ENCODE measurements around the gene DISP3.

DISP3 gene

DNA sequence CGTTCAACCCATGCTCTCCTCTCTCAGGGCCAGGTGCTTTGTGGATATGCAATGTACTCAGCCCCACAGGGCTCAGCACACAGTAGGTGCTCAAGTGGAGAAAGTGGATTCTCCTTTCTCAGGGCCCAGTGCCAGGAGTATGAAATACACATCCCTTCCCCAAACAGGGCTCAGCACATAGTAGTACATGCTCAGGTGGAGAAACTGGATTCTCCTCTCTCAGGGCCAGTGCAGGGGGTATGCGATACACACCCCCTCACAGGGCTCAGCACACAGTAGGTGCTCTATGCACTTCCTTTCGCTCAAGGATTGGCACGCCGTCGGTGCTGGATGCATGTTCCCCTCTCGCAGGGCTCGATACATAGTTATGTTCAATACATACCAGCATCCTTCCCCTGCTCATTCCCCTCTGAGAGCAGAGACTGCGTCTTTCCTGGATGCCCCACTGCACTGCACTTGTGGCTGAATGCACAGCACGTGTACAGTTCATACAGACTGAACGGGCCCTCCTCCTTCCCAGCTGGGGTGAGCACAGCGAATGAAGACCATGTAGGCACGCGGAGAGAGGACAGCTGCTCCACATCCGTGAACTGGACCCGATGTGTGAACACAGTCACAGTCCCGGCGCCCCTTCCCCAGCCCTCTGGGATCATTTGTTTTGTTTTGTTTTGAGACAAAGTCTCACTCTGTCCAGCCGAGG lies 16.6 kb upstream of the DISP3 start:
- no peak for DNase-seq

DNA sequence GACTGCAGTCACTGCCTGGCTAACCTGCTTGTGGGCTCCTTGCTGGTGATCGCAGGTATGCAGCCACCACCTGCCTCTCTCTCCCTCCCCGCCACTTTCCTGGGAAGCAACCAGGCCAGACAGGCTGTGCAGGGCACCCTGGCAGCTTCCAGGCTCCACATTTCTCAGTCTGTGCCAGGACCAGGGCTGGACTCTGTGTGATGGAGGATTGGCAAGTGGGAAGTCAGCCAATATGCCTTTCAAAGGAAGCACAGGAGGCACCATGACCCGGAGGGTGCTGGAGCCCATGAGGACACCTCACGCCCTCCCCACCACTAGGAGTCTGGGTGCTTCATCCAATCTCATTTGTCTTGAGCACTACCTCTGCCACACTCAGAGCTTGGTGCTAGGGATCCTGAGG lies 15.8 kb upstream of the DISP3 start:
- DNase-seq: no peak

DNA sequence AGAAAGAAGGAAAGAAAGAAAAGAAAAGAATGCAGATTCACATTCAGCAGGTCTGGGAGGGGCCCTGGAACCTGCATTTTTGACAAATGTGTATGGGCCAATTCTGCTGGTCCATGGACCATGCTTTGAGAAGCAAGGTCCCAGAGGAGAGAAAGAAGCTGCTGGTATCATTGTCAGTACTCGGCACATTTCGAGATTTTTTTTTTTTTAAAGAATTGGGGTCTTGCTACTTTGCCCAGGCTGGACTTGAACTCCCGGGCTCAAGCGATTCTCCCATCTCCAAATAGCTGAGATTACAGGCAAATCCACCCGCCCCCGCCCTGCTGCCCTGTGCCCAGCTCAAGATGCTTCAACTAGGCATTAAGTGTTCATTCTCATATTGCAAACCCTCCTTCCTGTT lies 13.6 kb upstream of the DISP3 start:
- DNase-seq: no peak

DNA sequence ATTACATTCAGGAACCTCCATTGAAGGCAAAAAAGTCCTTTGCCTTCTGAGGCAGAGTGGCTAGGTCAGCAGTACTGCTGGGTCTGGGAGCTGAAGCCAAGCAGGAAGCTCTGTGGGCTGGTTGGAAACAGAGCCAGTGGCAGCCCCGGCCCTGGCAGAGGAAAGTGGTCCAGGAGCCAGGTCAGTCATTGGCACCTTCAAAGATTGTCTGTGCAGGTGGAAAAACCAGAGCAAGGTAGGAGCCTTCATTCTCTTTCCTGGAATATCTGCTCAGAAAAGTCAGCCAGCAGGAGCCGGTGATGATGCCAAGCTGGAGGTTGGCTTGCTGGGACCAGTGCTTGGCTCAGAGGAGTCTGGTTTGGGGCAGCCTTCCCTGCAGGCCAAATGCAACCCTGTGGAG lies 12.5 kb upstream of the DISP3 start:
- no peak for DNase-seq

DNA sequence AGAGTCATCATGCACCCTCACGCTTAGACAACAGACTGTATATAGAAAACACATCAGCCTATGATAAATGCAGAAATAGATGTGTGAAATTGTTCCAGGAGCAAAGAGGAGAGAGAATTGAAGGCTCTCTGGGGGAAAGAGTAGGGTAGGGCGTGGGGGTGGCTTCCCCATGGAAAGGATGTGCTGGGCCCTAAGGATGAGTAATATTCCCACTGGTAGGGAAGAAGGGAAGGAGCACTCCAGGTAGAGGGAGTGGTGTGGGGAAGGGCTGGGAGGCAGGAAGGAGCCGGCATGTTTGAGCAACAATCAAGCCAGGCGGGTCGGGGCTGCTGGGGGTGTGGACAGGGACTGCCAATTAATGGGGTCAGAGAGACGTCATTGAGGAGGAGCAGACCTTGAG lies 10.1 kb upstream of the DISP3 start:
- no peak for DNase-seq

DNA sequence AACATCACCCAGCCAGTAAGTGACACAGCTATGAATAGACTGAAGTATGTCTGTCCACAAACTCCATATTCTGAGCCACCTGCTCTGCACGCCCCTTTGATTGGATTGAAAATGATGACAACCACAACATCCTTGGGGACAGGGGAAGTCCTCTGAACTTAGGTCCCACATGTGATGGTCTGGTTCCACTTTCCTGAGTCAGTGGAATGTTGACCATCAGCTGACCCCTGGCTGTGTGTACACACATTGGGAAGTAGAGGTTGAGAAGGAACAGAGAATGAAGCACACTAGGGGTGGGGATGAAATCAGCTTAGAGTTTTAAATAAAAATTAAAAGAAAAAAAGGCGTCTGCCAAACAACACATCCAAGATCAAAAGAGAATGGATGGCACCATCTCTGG lies 8.0 kb upstream of the DISP3 start:
- DNase-seq: no peak

DNA sequence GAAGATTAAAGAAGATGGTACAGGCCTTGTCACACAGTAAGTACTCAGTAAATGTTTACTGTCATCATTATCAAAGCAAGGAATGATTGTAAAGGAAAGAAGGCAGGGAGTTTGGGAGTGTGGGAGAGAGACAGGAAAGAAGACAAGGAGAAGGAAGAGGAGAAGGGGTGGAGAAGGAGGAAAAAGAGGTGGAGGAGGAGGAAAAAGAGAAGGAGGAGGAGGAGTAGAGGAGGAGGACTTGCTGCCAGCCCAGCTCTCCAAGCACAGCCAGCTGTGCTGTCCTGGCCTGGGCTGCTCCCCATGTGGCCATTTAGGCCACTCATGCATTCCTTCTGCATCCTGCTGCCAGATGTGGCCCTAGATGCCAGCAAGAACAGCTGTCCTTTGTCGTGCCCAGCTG lies 7.5 kb upstream of the DISP3 start:
- no peak for DNase-seq

DNA sequence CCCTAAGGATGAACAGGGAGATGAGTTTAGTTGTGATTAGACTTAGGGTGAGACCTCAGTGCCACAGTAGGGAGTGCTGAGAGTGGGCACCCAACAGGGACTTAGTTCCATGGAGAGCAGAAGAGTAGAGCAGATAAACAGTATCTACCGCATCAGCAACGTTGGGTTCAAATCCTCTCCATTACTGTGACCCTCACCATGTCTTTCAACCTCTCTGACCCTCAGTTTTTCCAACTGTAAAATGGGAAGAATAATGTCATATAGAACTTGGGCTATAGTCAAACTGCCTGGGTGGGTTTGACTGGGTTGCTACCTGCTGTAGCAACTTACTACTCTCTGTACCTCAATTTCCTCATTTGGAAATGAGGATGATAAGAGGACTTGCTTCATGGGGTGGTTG lies 6.7 kb upstream of the DISP3 start:
- DNase-seq: no peak

DNA sequence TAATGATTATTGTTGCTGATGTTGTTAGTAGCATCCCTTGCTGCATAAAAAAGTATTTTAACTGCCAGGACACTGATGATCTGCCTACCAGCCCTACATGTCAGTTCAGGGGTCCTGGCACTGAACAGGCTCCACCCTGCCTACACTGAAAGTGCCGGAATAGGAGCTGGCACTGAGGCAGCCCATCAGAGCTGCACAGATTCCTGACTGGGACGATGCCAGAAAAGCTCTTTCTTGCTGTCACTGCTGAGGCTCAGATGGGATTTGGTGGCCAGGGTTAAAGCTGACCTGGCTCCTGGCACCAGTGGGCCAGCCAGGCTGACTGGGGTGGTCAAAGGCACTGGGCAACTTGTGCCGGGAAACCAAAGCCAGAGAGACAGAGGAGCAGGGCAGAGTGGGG lies 6.2 kb upstream of the DISP3 start:
- DNase-seq: no peak

DNA sequence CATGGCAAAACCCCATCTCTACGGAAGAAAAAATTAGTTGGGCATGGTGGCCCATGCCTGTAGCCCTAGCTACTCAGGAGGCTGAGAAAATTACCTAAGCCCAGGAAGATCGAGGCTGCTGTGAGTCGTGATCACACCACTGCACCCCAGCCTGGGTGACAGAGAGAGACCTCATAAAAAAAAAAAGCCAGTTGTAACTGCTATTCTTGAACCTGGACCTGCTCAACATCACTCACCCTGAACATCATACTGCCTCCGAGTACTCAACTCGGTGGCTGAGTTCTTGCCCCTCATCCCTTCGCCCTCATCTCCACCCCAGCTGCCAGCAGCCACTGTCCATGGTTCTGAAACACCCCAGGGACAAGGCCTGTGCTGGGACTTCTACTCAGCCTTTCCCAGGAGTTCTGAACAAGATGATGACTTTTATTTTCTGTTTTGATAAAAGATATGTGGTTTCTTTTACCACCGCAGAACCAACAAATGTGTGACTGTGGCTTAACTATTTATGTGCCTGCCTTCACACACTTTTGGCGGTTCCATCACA lies 5.4 kb upstream of the DISP3 start:
- no peak for DNase-seq

DNA sequence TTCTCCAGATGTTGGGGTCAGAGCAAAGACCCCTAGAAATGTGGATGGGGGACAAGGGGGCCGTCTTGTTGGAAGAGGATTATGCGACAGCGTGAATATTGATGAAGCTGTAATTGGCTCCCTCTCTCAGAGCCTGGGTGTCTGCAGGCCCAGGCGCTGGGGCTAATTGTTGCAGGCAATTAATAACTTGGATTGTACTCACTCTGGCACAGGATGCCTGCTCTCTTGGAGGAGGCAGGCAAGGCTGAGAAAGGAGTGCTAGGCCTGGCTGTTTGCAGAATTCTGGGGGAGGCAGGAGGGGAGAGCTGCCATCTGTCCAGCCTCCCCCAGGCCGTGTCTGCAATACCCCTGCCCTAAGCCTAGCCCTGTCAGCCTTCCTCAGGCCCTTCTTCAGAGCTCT lies 4.1 kb upstream of the DISP3 start:
- no peak for DNase-seq

DNA sequence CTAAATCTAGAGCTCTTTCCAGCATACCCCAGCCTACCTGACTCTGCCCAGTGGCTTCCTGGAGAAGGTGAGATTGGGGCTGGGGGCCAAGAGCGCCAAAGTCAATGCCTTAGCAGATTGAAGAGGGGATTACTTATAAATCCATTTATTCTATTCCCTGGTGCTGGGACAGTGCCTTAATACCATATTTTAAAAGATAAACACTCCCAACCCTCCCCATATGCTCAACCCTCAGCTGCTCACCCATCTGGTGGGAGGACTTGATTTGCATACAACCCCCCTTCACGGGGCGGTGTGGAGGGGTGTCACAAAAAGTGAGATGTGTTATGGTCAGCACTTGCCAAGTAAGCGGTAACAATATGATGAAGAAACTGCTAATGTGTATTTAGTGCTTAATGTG lies 3.2 kb upstream of the DISP3 start:
- DNase-seq: no peak

DNA sequence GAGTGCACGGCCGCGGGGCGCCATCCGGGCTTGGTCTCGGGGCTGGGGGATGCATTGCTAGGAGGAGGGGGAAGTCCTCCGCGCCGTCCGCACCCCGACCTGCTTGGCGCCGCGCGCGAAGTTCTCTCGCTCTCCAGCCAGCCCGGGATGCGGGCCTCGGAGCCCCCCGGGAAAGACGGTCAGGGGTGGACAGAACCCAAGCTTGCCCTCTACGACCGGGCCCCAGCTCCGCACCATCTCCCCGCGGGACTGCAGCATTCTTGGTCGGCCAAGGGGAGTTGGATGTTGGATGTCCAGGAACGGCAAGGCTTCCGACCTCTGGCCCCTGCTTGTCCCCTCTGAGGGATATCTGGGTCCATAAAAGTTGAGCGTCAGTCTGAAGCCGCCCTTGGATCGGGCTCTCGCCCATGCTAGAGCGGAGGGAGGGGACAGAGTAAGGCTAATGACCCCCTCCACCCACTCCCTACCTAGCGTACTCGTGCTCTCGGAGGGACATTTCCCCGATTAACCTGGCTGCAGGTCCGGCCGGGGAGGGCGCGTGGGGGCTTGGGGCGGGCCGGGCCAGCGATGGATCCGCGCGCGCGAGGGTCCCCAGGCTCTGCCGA lies 522 bp downstream of the DISP3 start:
- no peak for DNase-seq

DNA sequence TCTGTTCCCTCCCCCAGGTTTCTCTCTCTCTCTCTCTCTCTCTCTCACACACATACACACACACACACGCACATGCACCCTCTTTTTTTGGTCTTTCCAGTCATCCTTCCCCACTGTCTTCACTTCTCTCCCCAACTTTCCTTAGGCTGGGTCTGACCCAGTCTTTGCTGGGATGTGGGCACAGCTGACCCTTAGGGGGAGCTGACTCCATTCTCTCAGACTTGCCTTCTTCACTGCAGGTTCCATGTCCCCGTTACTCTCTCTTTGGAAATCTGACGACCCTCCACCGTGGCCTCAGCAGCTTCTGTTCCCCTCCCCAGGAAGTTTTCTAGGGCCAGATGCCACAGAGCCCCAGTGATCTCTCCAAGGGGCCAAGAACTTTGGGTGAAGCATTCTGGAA lies 2.1 kb downstream of the DISP3 start:
- no peak for DNase-seq

DNA sequence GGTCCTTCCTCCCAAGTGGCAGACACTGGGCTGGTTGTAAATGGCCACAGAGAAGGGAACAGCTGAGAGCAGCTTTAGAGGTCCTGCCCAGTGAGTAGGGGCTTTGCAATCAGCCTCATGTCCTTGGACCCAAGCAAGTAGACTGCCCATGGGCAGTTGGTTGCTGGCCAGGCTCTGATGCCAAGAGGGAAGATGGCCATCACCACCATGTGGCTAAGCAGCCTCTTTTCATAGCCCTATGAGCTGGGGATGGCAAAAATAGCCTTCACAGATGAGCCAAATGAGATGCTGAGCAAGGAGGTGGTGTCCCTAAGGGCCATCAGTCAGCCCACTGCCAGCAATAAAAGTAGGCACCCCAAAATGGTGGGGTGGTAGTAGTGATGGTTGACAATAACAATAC lies 3.2 kb downstream of the DISP3 start:
- no peak for DNase-seq

DNA sequence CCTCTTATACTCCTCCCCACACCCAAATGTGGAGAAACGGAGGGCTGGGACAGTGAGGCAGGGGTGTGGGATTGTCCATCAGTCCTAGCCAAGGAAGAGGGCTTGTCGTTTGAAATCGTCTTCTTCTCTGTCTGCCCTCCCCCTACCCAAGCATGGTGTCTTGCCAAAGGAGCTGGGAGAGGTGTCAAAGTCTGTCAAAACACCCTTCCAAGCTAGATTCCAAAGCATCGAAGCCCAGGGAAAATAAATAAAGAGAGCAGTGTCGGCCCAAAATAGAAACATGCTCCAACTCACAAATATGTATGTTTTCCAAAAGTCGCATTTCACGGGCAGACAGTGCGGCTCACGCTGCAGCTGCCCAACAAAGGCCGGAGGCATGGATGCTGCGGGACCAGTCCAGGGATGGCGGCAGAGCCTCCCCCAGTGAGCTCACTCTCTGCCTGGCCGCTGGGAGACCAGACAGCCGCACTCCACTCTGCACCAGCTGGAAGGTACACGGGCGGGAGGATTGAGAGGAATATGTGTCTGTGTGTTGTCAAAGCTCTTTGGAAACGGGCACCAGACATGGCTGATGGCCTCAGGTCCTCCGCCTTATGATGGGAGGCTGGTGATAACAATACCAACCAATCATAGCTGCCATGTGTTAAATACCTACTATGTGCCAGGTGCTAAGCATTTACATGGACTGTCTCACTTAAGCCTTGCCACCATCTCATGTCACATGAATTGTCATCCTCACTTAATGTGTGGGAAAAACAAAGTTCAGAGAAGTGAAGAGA lies 3.9 kb downstream of the DISP3 start:
- DNase-seq: no peak

DNA sequence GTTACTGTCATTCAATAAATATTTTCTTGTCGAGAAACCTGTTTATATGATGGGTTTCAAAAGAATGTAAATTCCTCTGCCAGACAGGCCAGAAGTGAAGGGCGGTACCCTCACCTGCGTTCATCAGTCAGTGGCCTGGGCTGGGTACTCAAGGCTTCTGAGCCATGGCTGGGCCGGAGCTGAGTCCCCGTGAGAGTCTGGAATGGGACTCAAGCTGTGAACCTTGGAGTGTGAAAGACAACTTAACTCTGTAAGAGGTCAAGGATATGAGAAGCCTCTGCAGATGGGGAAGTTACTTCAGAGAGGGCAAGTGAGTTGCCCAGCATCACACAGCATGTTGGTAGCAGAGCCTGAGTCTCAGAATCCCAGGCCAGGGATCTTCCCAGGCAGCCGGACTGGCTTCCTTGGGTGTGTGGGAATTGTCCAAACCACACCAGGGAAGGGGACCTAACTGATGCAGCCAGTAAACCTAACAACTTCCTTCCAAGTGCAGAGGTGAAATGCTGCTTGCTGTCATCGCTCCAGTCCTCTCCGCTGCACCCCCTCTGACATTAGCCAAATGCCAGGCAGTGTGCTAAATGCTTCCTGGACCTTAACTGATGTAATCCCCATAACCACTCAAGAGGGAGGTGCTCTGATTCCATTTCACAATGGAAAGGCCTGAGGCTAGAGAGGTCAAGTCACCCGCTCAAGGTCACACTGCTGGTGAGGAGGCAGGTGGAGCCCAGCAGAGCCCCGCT lies 4.8 kb downstream of the DISP3 start:
- no peak for DNase-seq

DNA sequence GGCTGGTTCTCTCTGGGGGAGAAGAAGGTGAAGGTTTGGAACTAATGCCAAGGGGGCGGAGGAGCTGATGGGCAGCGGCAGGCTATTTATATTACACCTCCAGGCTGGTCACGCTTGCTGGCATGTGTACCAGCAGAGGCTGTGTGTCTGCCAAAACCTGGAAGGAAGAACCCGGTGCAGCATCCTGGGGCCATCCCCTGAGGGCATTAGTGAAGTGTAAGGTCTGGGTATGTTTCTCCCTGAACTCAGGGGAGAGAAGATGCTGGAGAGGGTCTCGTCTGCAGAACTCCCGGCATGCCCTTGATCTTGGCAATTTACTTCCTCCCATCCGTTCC lies 5.3 kb downstream of the DISP3 start:
- no peak for DNase-seq

DNA sequence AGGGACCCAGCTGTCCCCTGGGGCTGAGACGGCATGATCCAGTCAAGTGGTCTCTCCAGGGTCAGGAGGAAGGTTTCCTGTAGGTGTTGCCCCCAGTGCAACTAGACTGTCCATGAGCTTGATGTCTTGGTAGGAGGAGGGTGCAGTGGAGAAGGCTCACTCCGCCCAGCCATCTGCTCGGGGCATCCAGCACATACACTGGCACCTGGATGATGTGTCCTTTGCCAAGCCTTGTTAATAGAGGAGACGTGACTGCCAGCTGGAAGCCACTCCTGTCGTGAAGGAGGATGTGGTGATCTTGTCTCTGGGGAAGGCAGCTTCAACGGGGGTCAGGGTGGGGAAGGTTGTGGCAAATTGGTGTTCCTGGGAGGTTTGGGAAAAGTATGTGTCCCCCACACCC lies 6.2 kb downstream of the DISP3 start:
- DNase-seq: no peak

DNA sequence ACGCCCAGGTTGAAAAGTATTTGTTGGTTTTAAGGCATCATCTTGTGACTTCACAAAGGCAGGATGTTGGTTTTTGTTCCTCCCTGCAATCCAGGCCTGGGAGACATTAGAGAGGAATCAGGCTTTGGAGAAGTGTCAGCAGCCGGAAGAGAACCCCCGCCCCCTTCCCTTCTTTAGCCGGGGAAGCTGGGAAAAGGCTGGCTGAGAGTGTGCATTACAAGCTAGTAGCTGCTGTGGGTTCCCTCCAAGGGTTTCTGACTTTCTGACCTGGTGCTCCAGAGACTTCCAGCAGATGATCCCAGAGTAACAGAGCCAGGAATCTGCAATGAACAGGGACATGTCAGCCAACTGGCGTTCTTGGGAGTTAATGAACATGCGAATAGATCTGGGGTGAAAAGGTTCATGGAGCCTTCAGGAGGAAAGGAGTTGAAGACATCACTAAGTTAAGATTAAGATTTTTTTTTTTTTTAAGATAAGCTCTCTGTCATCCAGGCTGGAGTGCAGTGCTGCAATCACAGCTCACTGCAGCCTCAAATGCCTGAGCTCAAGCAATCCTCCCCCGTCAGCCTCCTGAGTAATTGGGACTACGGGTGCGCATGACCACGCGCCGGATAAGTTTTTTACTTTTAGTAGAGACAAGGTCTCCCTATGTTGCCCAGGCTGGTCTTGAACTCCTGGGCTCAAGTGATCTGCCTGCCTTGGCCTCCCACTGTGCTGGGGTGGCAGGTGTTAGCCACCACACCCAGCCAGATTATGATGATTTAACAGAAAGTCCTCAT lies 7.5 kb downstream of the DISP3 start:
- no peak for DNase-seq

DNA sequence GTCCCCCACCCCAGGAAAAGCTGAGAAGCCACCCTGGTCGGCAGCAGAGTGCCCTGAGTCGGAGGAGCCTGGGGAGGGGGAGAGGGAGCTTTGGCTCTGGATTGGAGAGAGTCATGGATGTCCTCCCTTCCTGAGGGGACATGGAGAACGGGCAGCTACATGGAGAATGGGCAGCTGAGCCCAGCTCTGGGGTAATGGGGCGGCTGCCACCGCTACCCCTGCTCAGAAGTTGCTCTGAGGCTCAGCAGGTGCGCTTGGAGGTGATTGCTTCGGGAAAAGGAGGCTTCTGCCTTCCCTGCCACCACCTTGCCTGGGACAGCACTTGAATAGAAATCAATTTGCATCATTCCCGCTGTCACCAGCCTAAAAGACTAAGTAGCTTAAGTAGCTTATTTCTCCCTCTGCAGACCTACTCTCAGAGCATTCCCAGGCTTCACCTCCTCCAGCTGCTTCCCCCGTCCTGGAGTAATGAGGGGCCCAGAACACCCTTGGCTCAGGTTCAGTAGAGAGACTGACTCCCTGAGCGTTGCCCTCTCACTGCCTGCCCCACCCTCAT lies 8.3 kb downstream of the DISP3 start:
- no peak for DNase-seq

DNA sequence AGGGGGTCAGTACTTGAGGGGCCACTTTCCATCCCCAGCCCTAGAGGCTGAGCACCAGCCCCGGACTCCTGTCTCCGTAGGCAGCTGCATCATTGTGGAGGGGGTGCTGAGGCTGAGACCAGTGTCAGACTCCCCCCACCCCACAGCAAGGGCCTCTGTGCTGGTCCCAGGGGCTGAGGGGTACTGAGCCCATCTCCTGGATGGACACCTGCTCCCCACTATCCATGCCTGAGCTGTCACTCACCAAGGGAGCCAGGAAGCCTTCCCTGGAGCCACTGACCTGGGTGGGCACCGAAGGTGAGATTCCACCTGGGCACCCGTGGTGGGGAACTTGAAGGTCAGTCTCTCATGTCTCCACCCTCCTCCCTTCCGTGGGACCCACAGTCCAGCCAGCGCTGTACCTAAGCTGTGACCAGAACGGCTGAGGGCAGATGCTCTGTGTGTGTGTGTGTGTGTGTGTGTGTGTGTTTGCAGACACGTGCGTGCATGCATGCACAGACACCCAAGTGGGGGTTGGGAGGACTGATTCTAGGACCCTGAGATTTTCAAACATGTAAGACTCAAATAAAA lies 9.3 kb downstream of the DISP3 start:
- no peak for DNase-seq
